GM23338 (cell line): ENCODE results near the gene ASTN1.

Source experiments
- CREB1 ChIP-seq: fragments of 250-450 bp; sonication (Bioruptor Pico); IDR thresholded peaks from 2 replicates; pipeline ENCODE4 v1.5.0; 2020; ENCODE audit warnings: low read depth, mild to moderate bottlenecking, moderate library complexity
- EZH2 ChIP-seq: fragments of 200-600 bp; sonication (generic); IDR thresholded peaks from one replicate; pipeline ENCODE4 v1.8.0; 2017; ENCODE audit warnings: antibody characterized with exemption, mild to moderate bottlenecking, low read depth; ENCODE audit not compliant: unreplicated experiment
- EZH2phosphoT487 ChIP-seq: fragments of 200-600 bp; sonication (generic); IDR thresholded peaks from one replicate; pipeline ENCODE4 v1.8.1; 2018; ENCODE audit warnings: antibody characterized with exemption; ENCODE audit not compliant: unreplicated experiment
- JUNB ChIP-seq: IDR thresholded peaks from one replicate; pipeline ENCODE4 v1.6.1; 2016; ENCODE audit warnings: antibody characterized with exemption; ENCODE audit not compliant: unreplicated experiment
- POLR2AphosphoS5 ChIP-seq: IDR thresholded peaks from 2 replicates; pipeline ENCODE4 v1.6.1; 2016; ENCODE audit warnings: antibody characterized with exemption, low read depth
- REST ChIP-seq: IDR thresholded peaks from one replicate; pipeline ENCODE4 v1.6.1; 2018; ENCODE audit warnings: antibody characterized with exemption; ENCODE audit not compliant: unreplicated experiment
- STAT1 ChIP-seq: IDR thresholded peaks from one replicate; pipeline ENCODE4 v1.6.1; 2016; ENCODE audit warnings: antibody characterized with exemption; ENCODE audit not compliant: unreplicated experiment
- ZNF331 ChIP-seq: fragments of 250-450 bp; sonication (Bioruptor Pico); IDR thresholded peaks from 2 replicates; pipeline ENCODE4 v1.5.0; 2020; ENCODE audit warnings: low read depth, mild to moderate bottlenecking, moderate library complexity
- TF ChIP-seq, protein P1 (sequence below), 2 experiments: fragments of 200-600 bp in 1 of 2; sonication (generic) in 1 of 2; conservative IDR thresholded peaks; 2 replicates each; pipeline versions ENCODE4 v1.5.1 to v1.6.1; 2016 to 2017; ENCODE audit warnings: antibody characterized with exemption in 2 of 2, low read depth in 2 of 2, mild to moderate bottlenecking in 2 of 2, moderate library complexity in 1 of 2

- TF ChIP-seq, protein P1, sequence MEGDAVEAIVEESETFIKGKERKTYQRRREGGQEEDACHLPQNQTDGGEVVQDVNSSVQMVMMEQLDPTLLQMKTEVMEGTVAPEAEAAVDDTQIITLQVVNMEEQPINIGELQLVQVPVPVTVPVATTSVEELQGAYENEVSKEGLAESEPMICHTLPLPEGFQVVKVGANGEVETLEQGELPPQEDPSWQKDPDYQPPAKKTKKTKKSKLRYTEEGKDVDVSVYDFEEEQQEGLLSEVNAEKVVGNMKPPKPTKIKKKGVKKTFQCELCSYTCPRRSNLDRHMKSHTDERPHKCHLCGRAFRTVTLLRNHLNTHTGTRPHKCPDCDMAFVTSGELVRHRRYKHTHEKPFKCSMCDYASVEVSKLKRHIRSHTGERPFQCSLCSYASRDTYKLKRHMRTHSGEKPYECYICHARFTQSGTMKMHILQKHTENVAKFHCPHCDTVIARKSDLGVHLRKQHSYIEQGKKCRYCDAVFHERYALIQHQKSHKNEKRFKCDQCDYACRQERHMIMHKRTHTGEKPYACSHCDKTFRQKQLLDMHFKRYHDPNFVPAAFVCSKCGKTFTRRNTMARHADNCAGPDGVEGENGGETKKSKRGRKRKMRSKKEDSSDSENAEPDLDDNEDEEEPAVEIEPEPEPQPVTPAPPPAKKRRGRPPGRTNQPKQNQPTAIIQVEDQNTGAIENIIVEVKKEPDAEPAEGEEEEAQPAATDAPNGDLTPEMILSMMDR (conservative IDR thresholded peaks at IDR 0.05; ENCODE audit: low read depth in 2 of 2), result no peak
- TF ChIP-seq POLR2AphosphoS5, result no peak
- TF ChIP-seq EZH2, result no peak
- TF ChIP-seq JUNB, result no peak
- no peak for TF ChIP-seq CREB1 (CRISPR knock-in tag)
- no peak for TF ChIP-seq EZH2phosphoT487
- TF ChIP-seq STAT1, result no peak
- TF ChIP-seq REST, result no peak
- no peak for TF ChIP-seq ZNF331 (CRISPR knock-in tag)
Observed at GRCh38 chr1:177181280-177181630, 16.7 kb upstream of the ASTN1 start.
